Activated CD4-positive, alpha-beta T cell treated with anti-CD3 and anti-CD28 coated beads for 36 hours (primary cell): ENCODE measurements around the gene WDR70. TPM values are rescaled to one million over a fixed set of nuclear protein-coding genes. Genes with fewer than 3 reads are reported as not detected.
"Not testable (repeated sequence)": the region's sequence is repeated elsewhere in the genome, so short reads cannot be mapped to it uniquely, and the experiment has no call there.

Experiments
- ATAC-seq: fragments of 200-7000 bp; cut with Tn5 transposase; one replicate; pipeline ENCODE4 v1.10.0; 2021; ENCODE audit warnings: mild to moderate bottlenecking, moderate library complexity
- CTCF ChIA-PET: fragments of 350-600 bp; sonication (Branson Sonifier 250); formaldehyde crosslinking; loops from one replicate; lab custom pipeline; 2021; ENCODE audit warnings: antibody characterized with exemption; lab: Charles Lee
- POLR2A ChIA-PET: fragments of 350-600 bp; sonication (Branson Sonifier 250); formaldehyde crosslinking; loops from one replicate; lab custom pipeline; 2021; ENCODE audit warnings: antibody characterized with exemption, inconsistent platforms; lab: Charles Lee
- DNase-seq: peaks from one replicate; pipeline ENCODE4 v3.0.0-alpha.2; 2020
- H3K27ac Mint-ChIP-seq: one replicate; pipeline ENCODE4 v1.8.0; 2021; ENCODE audit warnings: mixed read lengths
- H3K27me3 Mint-ChIP-seq: one replicate; pipeline ENCODE4 v1.8.0; 2021; ENCODE audit warnings: mixed read lengths
- H3K36me3 Mint-ChIP-seq: one replicate; pipeline ENCODE4 v1.8.0; 2021; ENCODE audit warnings: low read depth, mixed read lengths
- H3K4me1 Mint-ChIP-seq: one replicate; pipeline ENCODE4 v1.8.0; 2021; ENCODE audit warnings: mixed read lengths
- H3K4me3 Mint-ChIP-seq: one replicate; pipeline ENCODE4 v1.8.0; 2021; ENCODE audit warnings: mild to moderate bottlenecking, moderate library complexity, mixed read lengths
- H3K9me3 Mint-ChIP-seq: one replicate; pipeline ENCODE4 v1.8.0; 2021; ENCODE audit warnings: low read depth, mixed read lengths
- intact Hi-C, 2 experiments: fragments of 100-400 bp; cut with DNase I in 1 of 2; cut with micrococcal nuclease in 1 of 2; formaldehyde crosslinking; loops; one replicate each; pipeline versions ENCODE4 v1.14.2 to v1.15.1; 2022 to 2024; cut with DNase I, micrococcal nuclease
- total RNA-seq, 2 experiments: library from RNA; stranded (reverse); gene quantifications; one replicate each; pipeline ENCODE4 v1.2.3, GENCODE V29; 2021

Gene WDR70
- total RNA-seq, 2 experiments from 2014 or later = 33.6 to 38.3 TPM

- ATAC-seq (no peak), DNase-seq (no peak)
- H3K4me1 Mint-ChIP-seq = no peaks in the 10 kb centered on the region
- intact Hi-C loops = no loop called here
- H3K27me3 Mint-ChIP-seq = no peaks in the 10 kb centered on the region
- ChIA-PET CTCF (no interaction called here), POLR2A (no interaction called here)
- H3K4me3 Mint-ChIP-seq = no peak overlapping the region
- peaks cover 35% of the 10 kb centered on the region for H3K36me3 Mint-ChIP-seq
- H3K27ac Mint-ChIP-seq = no peak overlapping the region
- peaks cover 10% of the 10 kb centered on the region for H3K9me3 Mint-ChIP-seq
Measured at GRCh38 chr5:37604290-37604689, 225.2 kb downstream of the WDR70 start.

GRCh38 chr5:37606148-37606547, 227.0 kb downstream of the WDR70 start:
- DNase-seq = no peak
- Mint-ChIP-seq H3K9me3 (peaks cover 7% of the 10 kb centered on the region), H3K4me3 (no peak overlapping the region), H3K27me3 (no peaks in the 10 kb centered on the region), H3K36me3 (peaks cover 31% of the 10 kb centered on the region), H3K4me1 (no peaks in the 10 kb centered on the region), H3K27ac (no peak overlapping the region)
- intact Hi-C loops = no loop called here
- ChIA-PET POLR2A (no interaction called here), CTCF (interaction anchor here (1.0 to 1.2 kb wide), 2 partner anchors 21 to 23 kb away, joined by 3 to 4 read pairs; no protein-coding TSS in a partner anchor)
- ATAC-seq = no peak

GRCh38 chr5:37606632-37607248, 227.6 kb downstream of the WDR70 start:
- ChIA-PET POLR2A (no interaction called here), CTCF (interaction anchor here (1.0 to 1.2 kb wide), 2 partner anchors 21 to 23 kb away, joined by 3 to 4 read pairs; no protein-coding TSS in a partner anchor)
- peaks cover 25% of the 10 kb centered on the region for H3K36me3 Mint-ChIP-seq
- no peak for DNase-seq
- intact Hi-C loops = no loop called here
- H3K4me3 Mint-ChIP-seq = no peak overlapping the region
- no peak for ATAC-seq
- no peaks in the 10 kb centered on the region for H3K27me3 Mint-ChIP-seq
- no peak overlapping the region for H3K27ac Mint-ChIP-seq
- H3K4me1 Mint-ChIP-seq = no peaks in the 10 kb centered on the region
- H3K9me3 Mint-ChIP-seq = peaks cover under 1% of the 10 kb centered on the region

GRCh38 chr5:37615184-37615583, 236.1 kb downstream of the WDR70 start:
- Mint-ChIP-seq H3K27ac (no peak overlapping the region), H3K4me1 (no peaks in the 10 kb centered on the region), H3K27me3 (no peaks in the 10 kb centered on the region), H3K9me3 (peaks cover 2% of the 10 kb centered on the region), H3K4me3 (no peak overlapping the region), H3K36me3 (peaks cover 21% of the 10 kb centered on the region)
- no peak for ATAC-seq
- POLR2A ChIA-PET = no interaction called here
- DNase-seq = no peak
- intact Hi-C loops = no loop called here
- CTCF ChIA-PET = no interaction called here

DNA sequence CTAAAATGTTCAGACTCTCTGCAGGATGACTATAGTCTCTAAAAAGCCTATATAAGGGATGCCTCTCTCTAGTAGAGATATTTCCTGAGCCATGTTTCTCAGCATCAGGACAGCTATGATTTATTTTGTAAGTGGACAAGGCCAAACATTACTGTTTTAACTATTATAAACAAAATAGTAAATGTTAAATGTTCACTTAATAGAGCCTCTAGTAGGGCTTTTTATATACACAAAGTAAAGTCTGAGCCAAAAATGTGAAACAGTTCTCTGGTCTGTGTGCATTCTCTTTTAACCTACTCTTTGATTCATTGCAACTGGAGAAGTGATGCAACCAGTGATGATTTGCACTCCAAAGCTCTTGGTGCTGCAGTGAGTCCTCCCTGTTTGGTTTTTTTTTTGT, 240.2 kb downstream of the WDR70 start:
- no peaks in the 10 kb centered on the region for H3K4me1 Mint-ChIP-seq
- H3K27ac Mint-ChIP-seq = no peak overlapping the region
- no peak overlapping the region for H3K4me3 Mint-ChIP-seq
- H3K36me3 Mint-ChIP-seq = peaks cover 35% of the 10 kb centered on the region
- CTCF ChIA-PET = interaction anchor here (0.7 to 1.1 kb wide), 2 partner anchors 22 to 31 kb away, joined by 3 read pairs; no protein-coding TSS in a partner anchor
- intact Hi-C loops = no loop called here
- DNase-seq (no peak), ATAC-seq (no peak)
- POLR2A ChIA-PET = no interaction called here
- H3K9me3 Mint-ChIP-seq = peaks cover 6% of the 10 kb centered on the region
- no peaks in the 10 kb centered on the region for H3K27me3 Mint-ChIP-seq

DNA sequence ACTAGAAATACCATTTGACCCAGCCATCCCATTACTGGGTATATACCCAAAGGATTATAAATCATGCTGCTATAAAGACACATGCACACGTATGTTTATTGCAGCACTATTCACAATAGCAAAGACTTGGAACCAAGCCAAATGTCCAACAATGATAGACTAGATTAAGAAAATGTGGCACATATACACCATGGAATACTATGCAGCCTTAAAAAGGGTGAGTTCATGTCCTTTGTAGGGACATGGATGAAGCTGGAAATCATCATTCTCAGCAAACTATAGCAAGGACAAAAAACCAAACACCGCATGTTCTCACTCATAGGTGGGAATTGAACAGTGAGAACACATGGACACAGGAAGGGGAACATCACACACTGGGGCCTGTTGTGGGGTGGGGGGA, 243.2 kb downstream of the WDR70 start:
- H3K27ac Mint-ChIP-seq, DNase-seq, H3K27me3 Mint-ChIP-seq, POLR2A ChIA-PET, intact Hi-C loops, H3K4me1 Mint-ChIP-seq, ATAC-seq, H3K4me3 Mint-ChIP-seq, CTCF ChIA-PET: not testable (repeated sequence)
- H3K9me3 Mint-ChIP-seq = peaks cover 16% of the 10 kb centered on the region
- H3K36me3 Mint-ChIP-seq = peaks cover 35% of the 10 kb centered on the region

DNA sequence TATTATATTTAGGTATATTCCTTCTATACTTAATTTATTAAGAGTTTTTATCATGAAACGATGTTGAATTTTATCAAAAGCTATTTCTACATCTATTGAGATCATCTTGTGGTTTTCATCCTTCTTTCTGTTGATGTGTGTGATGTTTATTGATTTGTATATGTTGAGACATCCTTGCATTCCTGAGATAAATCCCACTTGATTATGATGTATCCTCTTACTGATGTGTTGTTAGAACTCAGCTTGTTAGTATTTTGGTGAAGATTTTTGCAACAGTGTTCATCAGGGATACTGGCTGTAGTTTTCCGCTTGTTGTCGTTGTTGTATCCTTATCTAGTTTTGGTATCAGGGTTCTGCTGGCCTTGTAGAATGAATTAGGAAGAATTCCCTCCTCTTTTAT, 247.1 kb downstream of the WDR70 start:
- no peak overlapping the region for H3K27ac Mint-ChIP-seq
- ChIA-PET POLR2A (no interaction called here), CTCF (no interaction called here)
- no peaks in the 10 kb centered on the region for H3K4me1 Mint-ChIP-seq
- ATAC-seq (no peak), DNase-seq (no peak)
- H3K9me3 Mint-ChIP-seq = peaks cover 27% of the 10 kb centered on the region
- peaks cover 52% of the 10 kb centered on the region for H3K36me3 Mint-ChIP-seq
- H3K27me3 Mint-ChIP-seq = no peaks in the 10 kb centered on the region
- intact Hi-C loops = no loop called here
- H3K4me3 Mint-ChIP-seq = no peak overlapping the region

DNA sequence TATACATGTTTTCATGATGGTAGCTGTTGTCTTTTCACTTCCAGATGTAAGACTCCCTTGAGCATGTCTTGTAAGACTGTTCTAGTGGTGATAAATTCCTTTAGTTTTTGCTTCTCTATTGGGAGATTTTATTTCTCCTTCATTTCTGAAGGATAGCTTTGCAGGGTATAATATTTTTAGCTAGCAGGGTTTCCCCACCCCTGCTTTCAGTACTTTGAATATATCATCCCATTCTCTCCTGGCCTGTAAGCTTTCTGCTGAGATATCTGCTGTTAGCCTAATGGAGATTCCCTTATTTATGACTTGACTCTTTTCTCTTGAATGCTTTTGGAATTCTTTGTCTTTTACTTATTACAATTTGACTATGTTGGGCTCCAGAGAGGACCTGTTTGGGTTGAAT, 249.8 kb downstream of the WDR70 start:
- H3K36me3 Mint-ChIP-seq = peaks cover 51% of the 10 kb centered on the region
- intact Hi-C loops = no loop called here
- no peaks in the 10 kb centered on the region for H3K27me3 Mint-ChIP-seq
- H3K27ac Mint-ChIP-seq = no peak overlapping the region
- H3K4me1 Mint-ChIP-seq = no peaks in the 10 kb centered on the region
- ChIA-PET CTCF (interaction anchor here (0.9 to 1.6 kb wide), 2 partner anchors 18 to 23 kb away, joined by 3 to 4 read pairs; no protein-coding TSS in a partner anchor), POLR2A (no interaction called here)
- DNase-seq = no peak
- no peak for ATAC-seq
- H3K9me3 Mint-ChIP-seq = peaks cover 27% of the 10 kb centered on the region
- H3K4me3 Mint-ChIP-seq = no peak overlapping the region

DNA sequence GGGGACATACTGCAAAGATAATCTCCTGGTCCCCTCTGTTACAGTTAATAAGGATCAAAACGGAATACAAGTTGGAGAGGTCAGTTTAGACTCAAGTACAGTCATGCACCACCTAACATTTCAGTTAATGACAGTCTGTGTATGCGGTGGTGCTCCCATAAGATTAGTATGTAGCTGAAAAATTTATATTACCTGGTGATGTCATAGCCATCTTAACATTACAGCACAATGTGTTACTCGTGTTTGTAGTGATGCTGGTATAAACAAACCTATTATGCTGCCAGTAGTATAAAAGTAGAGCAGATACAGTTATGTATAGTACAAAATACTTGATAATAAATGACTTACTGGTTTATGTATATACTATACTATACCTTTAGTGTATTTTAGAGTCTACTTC, 252.8 kb downstream of the WDR70 start:
- ATAC-seq = no peak
- Mint-ChIP-seq H3K36me3 (peaks cover 49% of the 10 kb centered on the region), H3K4me3 (no peak overlapping the region), H3K27me3 (no peaks in the 10 kb centered on the region), H3K9me3 (peaks cover 22% of the 10 kb centered on the region), H3K4me1 (no peaks in the 10 kb centered on the region), H3K27ac (no peak overlapping the region)
- POLR2A ChIA-PET = no interaction called here
- CTCF ChIA-PET = no interaction called here
- intact Hi-C loops = no loop called here
- DNase-seq = no peak

DNA sequence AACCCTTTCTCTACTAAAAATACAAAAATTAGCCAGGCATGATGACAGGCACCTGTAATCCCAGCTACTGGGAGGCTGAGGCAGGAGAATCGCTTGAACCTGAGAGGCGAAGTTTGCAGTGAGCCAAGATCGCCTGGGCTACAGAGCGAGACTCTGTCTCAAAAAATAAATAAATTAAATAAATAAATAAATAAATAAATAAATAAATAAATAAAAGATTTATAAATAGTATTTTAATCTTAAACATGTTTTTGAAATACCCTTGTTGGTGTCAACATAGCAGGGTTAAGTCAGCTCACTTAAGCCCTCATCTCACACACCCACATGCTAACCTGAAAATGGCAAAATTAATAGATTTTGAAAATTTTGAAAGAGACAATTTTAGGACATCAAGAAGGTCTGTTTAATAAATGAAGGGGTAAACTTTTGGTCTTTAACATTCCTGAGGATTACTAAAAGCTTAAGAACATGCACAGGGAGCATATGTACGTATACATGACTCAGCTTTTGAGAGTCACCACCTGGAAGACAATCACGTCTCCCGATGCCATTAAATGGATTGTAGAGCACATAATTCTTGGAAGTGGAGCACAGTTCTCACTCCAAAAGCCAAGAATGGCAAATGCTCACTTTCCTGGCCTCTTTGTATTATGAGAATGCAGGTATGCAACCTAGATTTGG, 258.2 kb downstream of the WDR70 start:
- H3K27me3 Mint-ChIP-seq = no peaks in the 10 kb centered on the region
- POLR2A ChIA-PET = no interaction called here
- ATAC-seq = no peak
- H3K27ac Mint-ChIP-seq = no peak overlapping the region
- intact Hi-C loops = no loop called here
- H3K4me3 Mint-ChIP-seq = no peak overlapping the region
- CTCF ChIA-PET = interaction anchor here (0.6 kb wide), 1 partner anchor 1904 kb away, joined by 3 read pairs; no protein-coding TSS in a partner anchor
- peaks cover 19% of the 10 kb centered on the region for H3K36me3 Mint-ChIP-seq
- H3K9me3 Mint-ChIP-seq = peaks cover 4% of the 10 kb centered on the region
- no peaks in the 10 kb centered on the region for H3K4me1 Mint-ChIP-seq
- no peak for DNase-seq

DNA sequence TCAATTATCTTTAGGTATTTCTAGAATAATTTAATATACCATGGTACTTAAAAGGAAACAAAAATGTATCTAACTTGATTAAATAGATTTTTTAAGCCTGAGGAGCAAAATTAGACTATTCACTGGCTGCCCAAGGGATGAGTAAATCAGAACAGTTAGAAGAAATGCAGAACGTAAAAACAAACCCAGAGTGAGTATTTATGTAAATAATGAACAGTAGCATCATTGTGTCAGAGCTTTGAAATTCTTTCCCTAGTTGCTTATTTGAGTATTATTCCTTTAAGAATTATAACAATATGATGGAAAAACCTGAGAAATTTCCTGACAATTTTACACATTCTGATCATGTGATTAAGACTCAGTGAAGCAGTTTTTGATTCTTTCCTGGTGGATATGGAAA, 259.8 kb downstream of the WDR70 start:
- no peak overlapping the region for H3K4me3 Mint-ChIP-seq
- intact Hi-C loops = no loop called here
- H3K27ac Mint-ChIP-seq = no peak overlapping the region
- peaks cover 29% of the 10 kb centered on the region for H3K36me3 Mint-ChIP-seq
- CTCF ChIA-PET = no interaction called here
- no peak for ATAC-seq
- DNase-seq = no peak
- POLR2A ChIA-PET = no interaction called here
- no peaks in the 10 kb centered on the region for H3K4me1 Mint-ChIP-seq
- no peaks in the 10 kb centered on the region for H3K27me3 Mint-ChIP-seq
- peaks cover 14% of the 10 kb centered on the region for H3K9me3 Mint-ChIP-seq

DNA sequence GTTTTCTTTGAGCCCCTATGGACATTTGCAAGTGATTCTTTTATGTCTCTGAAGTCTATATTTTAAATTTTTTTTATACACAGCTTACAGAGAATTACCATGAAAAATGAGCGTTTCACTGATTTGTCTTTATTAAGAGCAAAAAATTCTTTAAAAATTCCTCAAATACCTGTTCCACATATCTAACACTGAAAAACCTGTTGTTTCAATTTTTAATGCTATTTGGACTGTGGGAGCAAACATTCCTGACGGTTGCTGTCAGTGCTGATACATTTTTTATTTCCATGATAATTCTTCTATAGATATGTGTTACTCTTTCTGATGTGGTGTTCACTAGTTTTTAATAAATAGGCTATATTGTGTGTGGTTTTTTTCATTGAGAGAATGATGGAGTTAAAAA, 261.0 kb downstream of the WDR70 start:
- DNase-seq (no peak), ATAC-seq (no peak)
- no peaks in the 10 kb centered on the region for H3K4me1 Mint-ChIP-seq
- ChIA-PET POLR2A (no interaction called here), CTCF (no interaction called here)
- peaks cover 34% of the 10 kb centered on the region for H3K36me3 Mint-ChIP-seq
- H3K27ac Mint-ChIP-seq = no peak overlapping the region
- intact Hi-C loops = no loop called here
- no peaks in the 10 kb centered on the region for H3K27me3 Mint-ChIP-seq
- H3K4me3 Mint-ChIP-seq = no peak overlapping the region
- H3K9me3 Mint-ChIP-seq = peaks cover 22% of the 10 kb centered on the region
